GM15510 (cell line): Measurements from ENCODE around the gene GRK1.

Experiments used
- POLR2A ChIP-seq: IDR thresholded peaks from 3 replicates; pipeline ENCODE4 v1.6.1; 2011; ENCODE audit warnings: borderline replicate concordance; ENCODE audit not compliant: insufficient read length; ENCODE audit errors: extremely low read depth

The GRK1 gene

GRCh38 chr13:113667771-113668490, 912 bp downstream of the GRK1 start:
- no peak for TF ChIP-seq POLR2A

- TF ChIP-seq POLR2A, result no peak
These were observed 1.5 kb downstream of the GRK1 start for GRCh38 chr13:113668491-113668971.

GRCh38 chr13:113669231-113669754, 2.3 kb downstream of the GRK1 start:
- TF ChIP-seq POLR2A, result no peak

- no peak for TF ChIP-seq POLR2A
These were observed 2.8 kb downstream of the GRK1 start for GRCh38 chr13:113669755-113670341.

GRCh38 chr13:113670541-113670940, 3.5 kb downstream of the GRK1 start:
- TF ChIP-seq POLR2A, result no peak

GRCh38 chr13:113671066-113672001, 4.3 kb downstream of the GRK1 start:
- TF ChIP-seq POLR2A, result no peak

GRCh38 chr13:113672002-113672651, 5.1 kb downstream of the GRK1 start:
- no peak for TF ChIP-seq POLR2A

- TF ChIP-seq POLR2A, result no peak
These were observed 55.9 kb downstream of the GRK1 start for GRCh38 chr13:113722921-113723320.

GRCh38 chr13:113723410-113724015, 56.5 kb downstream of the GRK1 start:
- no peak for TF ChIP-seq POLR2A

- no peak for TF ChIP-seq POLR2A
These were observed 57.2 kb downstream of the GRK1 start for GRCh38 chr13:113724016-113724758.

GRCh38 chr13:113724780-113725315, 57.8 kb downstream of the GRK1 start:
- TF ChIP-seq POLR2A, result no peak

- TF ChIP-seq POLR2A, result no peak
These were observed 60.0 kb downstream of the GRK1 start for GRCh38 chr13:113726961-113727411.

- TF ChIP-seq POLR2A, result no peak
These were observed 61.6 kb downstream of the GRK1 start for GRCh38 chr13:113728571-113729054.

- TF ChIP-seq POLR2A, result no peak
These were observed 62.4 kb downstream of the GRK1 start for GRCh38 chr13:113729187-113730019.
